Measurements from ENCODE around the gene SAP30BP.

The SAP30BP gene

DNA sequence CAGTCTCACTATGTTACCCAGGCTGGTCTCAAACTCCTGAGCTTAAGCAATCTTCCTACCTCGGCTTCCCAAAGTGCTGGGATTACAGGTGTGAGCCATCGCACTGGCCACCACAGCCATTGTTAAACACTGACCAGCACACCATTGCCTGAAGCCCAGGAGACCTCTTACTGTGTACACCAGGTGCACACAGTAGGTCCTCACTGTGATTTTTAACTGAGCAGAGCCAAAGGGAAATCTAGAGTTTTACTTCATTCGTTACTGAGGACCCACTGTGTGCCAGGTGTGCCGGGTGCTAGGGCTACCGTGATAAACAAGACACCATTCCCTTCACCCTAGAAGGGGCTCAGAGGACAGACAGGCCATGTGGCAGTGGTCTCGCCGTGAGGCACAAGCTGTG is 58.4 kb downstream of the SAP30BP start:
- no peak for DNase-seq
- intact Hi-C loops (cut with DNase I): no loop called here

- intact Hi-C loops (cut with DNase I): no loop called here
Measured at GRCh38 chr17:75727391-75727790, 60.3 kb downstream of the SAP30BP start.

DNA sequence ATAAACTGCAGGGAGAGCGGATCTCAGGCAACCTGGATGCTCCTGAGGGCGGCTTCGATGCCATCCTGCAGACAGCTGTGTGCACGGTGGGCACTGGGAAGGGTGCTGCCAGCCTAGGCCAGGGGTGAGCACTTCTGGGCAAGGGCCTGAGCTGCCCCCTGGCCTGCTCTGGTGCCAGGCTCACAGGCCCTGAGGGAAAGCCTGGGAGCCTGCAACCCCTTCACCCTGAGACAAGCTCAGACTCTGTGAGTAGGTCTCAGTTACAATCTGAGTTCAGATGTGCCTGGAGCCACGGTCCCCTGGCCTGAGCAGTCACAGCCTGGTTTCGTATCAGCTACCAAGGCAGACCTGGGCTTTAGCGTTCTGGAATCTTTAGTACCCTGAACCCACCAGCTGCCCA is 62.2 kb downstream of the SAP30BP start:
- intact Hi-C loops (cut with DNase I): no loop called here
- DNase-seq: no peak

More at GRCh38 chr17:75727391-75727790, 60.3 kb downstream of the SAP30BP start:
- DNase-seq: no peak

GRCh38 chr17:75730065-75730464 is 62.9 kb downstream of the SAP30BP start:
- DNase-seq: no peak
- intact Hi-C loops (cut with DNase I): no loop called here

DNA sequence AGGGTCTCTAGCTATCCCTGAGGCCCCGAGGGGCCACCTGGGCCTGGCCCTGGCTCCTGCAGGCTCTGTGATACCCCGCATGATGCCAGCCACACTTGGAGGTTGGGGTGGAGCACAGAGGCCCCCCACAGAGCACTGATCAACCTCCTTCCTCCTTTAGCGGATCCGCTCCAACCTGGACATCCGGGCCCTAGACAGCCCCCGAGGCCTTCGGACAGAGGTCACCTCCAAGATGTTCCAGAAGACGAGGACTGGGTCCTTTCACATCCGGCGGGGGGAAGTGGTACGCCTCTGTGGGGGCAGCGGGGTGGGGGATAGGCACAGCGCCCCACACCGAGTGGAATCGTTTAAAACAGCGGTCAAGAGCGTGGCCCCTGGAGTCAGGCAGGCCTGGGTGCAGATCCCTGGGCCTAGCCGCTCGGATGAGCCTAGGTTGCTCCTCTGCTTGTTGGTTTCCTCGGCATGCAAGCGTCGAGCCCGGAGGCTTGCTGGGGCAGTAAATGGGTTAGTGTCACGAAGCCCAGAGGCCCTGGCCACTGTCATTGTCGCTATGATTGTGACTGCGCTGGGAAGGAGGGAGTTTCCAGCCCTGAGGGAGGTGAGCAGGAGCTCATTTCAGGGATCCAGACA is 64.1 kb downstream of the SAP30BP start:
- intact Hi-C loops (cut with DNase I): no loop called here
- no peak for DNase-seq

GRCh38 chr17:75731716-75732498 is 64.8 kb downstream of the SAP30BP start:
- DNase-seq: no peak
- intact Hi-C loops (cut with DNase I): no loop called here

GRCh38 chr17:75733471-75733870 is 66.3 kb downstream of the SAP30BP start:
- intact Hi-C loops (cut with DNase I): no loop called here

GRCh38 chr17:75734674-75735294 is 67.6 kb downstream of the SAP30BP start:
- intact Hi-C loops (cut with DNase I): no loop called here
- no peak for DNase-seq

More at GRCh38 chr17:75733471-75733870, 66.3 kb downstream of the SAP30BP start:
- DNase-seq: no peak

GRCh38 chr17:75736173-75736835 is 69.2 kb downstream of the SAP30BP start:
- no peak for DNase-seq
- intact Hi-C loops (cut with DNase I): no loop called here

DNA sequence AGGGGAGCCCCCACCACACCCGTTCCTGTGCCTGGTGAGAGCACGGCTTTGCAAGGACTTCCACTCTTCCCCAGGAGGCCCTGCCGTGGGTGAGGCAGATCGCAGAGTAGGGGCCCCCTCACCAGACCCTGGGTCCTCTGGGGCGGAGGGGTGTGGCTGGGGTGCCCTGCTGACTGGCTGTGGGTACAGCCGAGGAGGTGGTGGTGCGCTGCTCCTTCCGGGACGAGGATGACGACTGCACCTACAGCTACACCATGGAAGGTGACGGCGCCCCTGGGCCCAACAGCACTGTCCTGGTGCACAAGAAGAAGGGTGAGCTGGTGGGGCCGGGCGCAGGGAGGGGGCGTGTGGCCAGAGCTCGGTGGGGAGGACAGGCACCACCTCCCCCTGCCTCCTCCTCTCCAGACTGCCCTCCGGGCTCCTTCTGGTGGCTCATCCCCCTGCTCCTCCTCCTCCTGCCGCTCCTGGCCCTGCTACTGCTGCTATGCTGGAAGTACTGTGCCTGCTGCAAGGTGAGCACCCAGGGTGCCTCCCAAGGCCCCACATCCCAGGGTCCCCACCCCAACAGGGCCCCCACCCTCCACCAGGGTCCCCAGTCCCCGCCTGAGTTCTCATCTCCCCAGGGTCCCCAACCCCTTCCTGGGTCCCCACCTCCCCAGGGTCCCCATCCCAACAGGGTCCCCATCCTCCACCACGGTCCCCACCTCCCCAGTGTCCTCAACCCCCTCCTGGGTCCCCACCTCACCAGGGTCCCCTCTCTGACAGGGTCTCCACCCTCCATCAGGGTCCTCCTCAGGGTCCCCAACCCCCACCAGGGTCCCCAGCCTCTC is 70.2 kb downstream of the SAP30BP start:
- intact Hi-C loops (cut with DNase I): no loop called here
- no peak for DNase-seq

DNA sequence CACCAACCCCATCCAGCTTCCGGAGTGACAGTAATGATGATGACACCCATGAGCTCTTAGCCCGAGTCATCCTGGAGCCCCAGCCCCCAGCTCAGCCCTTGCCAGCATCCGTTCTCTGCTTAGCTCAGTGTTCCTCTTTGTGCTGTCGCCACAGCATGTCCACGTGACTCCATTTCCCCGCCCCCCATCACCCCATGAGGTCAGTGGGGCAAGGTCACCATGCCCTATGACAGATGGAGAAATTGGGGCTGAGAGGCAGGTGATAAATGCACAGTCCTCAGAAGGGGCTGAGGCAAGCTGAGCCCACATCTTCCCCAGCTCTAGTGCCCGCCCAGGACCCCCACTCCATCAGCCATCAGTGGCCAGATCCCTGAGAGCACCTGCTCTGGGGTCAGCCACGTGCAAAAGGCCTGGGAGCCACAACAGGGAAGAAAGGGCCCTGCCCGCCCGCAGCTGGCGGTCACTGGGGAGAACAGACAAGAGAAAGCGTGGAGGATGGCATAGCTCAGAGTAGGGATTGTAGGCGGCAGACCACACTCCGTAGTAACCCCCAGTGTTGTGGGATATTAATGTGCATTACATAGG is 71.2 kb downstream of the SAP30BP start:
- DNase-seq: peak in 40 of 42 donors; percentile 11 to 87 (median 60)
- intact Hi-C loops (cut with DNase I): no loop called here

DNA sequence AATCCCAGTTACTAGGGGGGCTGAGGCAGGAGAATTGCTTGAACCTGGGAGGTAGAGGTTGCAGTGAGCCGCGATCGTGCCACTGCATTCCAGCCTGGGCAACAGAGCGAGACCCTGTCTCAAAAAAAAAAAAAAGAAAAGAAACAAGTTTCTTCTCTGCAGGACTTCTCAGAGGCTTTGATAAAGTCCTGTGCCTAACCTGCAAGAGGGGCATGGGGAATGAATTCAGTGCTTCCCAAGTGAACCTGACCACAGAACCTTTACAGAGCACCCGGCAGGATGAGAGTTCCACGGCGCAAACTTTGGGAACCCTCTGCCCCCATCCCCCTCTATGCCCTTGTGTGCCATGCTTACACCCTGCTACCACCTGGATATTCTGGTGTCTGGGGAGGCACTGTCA is 72.0 kb downstream of the SAP30BP start:
- intact Hi-C loops (cut with DNase I): no loop called here
- DNase-seq: no peak

- intact Hi-C loops (cut with DNase I): no loop called here
- no peak for DNase-seq
Measured at GRCh38 chr17:75739801-75740200, 72.7 kb downstream of the SAP30BP start.

DNA sequence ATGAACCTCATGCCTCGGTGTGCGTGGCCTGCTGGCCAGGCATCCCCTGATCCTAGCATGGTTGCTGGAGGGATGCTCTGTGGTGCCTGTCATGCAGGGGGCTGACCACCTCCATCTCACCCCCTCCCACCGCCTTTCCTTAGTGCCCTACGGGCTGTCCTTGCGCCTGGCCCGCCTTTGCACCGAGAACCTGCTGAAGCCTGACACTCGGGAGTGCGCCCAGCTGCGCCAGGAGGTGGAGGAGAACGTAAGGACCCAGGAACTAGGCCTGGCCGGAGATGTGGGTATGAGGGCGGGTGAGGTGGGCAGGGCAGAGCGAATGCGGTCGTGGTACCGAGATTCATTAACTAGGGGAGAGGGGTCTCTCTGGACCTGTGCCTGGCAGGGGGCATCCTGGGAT is 73.1 kb downstream of the SAP30BP start:
- intact Hi-C loops (cut with DNase I): no loop called here
- no peak for DNase-seq

DNA sequence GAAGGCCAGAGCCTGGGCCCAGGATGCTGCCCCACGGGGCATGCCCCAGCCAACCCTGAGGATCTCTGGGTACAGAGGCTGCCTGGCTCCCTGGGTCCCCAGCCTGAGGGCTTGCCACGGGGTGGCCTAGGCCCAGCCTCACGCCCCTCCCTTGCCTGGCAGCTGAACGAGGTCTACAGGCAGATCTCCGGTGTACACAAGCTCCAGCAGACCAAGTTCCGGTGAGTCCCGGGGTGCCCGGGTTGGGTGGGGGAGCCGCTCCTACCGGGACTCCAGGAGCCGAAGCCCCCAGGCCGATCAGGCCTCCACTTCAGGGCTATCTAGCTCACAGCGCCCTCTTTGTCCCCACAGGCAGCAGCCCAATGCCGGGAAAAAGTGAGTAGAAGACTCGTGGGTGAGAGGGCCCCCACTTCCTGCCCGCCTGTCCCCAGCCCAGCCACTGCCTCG is 73.5 kb downstream of the SAP30BP start:
- DNase-seq: no peak
- intact Hi-C loops (cut with DNase I): no loop called here

- intact Hi-C loops (cut with DNase I): no loop called here
- no peak for DNase-seq
Measured at GRCh38 chr17:75742337-75742736, 75.2 kb downstream of the SAP30BP start.

GRCh38 chr17:75743625-75744206 is 76.6 kb downstream of the SAP30BP start:
- DNase-seq: no peak
- intact Hi-C loops (cut with DNase I): no loop called here

- intact Hi-C loops (cut with DNase I): no loop called here
- DNase-seq: no peak
Measured at GRCh38 chr17:75748706-75749105, 81.6 kb downstream of the SAP30BP start.
